Stomach (tissue), 4 donors: ENCODE results near the gene TRAPPC3L.

Experiments used
- CTCF ChIP-seq, 7 experiments: fragments of 450-650 bp in 4 of 7; fragments of 200-600 bp in 3 of 7; sonication (generic) in 3 of 7; IDR thresholded peaks; one replicate each; pipeline ENCODE4 v1.5.1; 2016 to 2019; ENCODE audit warnings: antibody characterized with exemption in 7 of 7, control low read depth in 2 of 7, mild to moderate bottlenecking in 1 of 7
- EP300 ChIP-seq: sonication (generic); formaldehyde crosslinking; IDR thresholded peaks from one replicate; pipeline ENCODE4 v1.6.1; 2017; ENCODE audit warnings: antibody characterized with exemption
- POLR2A ChIP-seq, 4 donors: fragments of 450-650 bp; IDR thresholded peaks; one replicate each; pipeline ENCODE4 v1.6.1; 2016; ENCODE audit warnings: antibody characterized with exemption in 4 of 4, control low read depth in 2 of 4, mild to moderate bottlenecking in 1 of 4, moderate library complexity in 1 of 4

- TF ChIP-seq CTCF (IDR thresholded peaks at IDR 0.05) (no peak), POLR2A (IDR thresholded peaks at IDR 0.05) (no peak), EP300 (no peak)
Measured at GRCh38 chr6:116468293-116468692, 77.2 kb downstream of the TRAPPC3L start.
